GM06990 (cell line): ENCODE measurements around the gene STBD1.

ENCODE experiments used
- DNase-seq: peaks from one replicate; pipeline ENCODE4 v3.0.0-alpha.2; 2011; ENCODE audit not compliant: insufficient read length; ENCODE audit errors: extremely low read depth
- H3K27me3 ChIP-seq: replicated peaks from 2 replicates; pipeline ENCODE4 v1.6.0; 2011; ENCODE audit warnings: low read length; ENCODE audit not compliant: control insufficient read depth, insufficient read depth
- H3K36me3 ChIP-seq: 2 replicates; pipeline ENCODE4 v1.5.1; 2011; ENCODE audit warnings: low read length; ENCODE audit not compliant: control insufficient read depth, insufficient read depth
- H3K4me3 ChIP-seq: replicated peaks from 2 replicates; pipeline ENCODE4 v1.5.1; 2011; ENCODE audit warnings: low read depth, mild to moderate bottlenecking, control low read depth, low read length
- TF ChIP-seq, protein P1 (sequence below): IDR thresholded peaks from 2 replicates; pipeline ENCODE4 v1.5.1; 2011; ENCODE audit warnings: low read length, control low read depth, mild to moderate bottlenecking, inconsistent platforms; ENCODE audit not compliant: insufficient read depth, poor library complexity, severe bottlenecking

Gene STBD1

DNA sequence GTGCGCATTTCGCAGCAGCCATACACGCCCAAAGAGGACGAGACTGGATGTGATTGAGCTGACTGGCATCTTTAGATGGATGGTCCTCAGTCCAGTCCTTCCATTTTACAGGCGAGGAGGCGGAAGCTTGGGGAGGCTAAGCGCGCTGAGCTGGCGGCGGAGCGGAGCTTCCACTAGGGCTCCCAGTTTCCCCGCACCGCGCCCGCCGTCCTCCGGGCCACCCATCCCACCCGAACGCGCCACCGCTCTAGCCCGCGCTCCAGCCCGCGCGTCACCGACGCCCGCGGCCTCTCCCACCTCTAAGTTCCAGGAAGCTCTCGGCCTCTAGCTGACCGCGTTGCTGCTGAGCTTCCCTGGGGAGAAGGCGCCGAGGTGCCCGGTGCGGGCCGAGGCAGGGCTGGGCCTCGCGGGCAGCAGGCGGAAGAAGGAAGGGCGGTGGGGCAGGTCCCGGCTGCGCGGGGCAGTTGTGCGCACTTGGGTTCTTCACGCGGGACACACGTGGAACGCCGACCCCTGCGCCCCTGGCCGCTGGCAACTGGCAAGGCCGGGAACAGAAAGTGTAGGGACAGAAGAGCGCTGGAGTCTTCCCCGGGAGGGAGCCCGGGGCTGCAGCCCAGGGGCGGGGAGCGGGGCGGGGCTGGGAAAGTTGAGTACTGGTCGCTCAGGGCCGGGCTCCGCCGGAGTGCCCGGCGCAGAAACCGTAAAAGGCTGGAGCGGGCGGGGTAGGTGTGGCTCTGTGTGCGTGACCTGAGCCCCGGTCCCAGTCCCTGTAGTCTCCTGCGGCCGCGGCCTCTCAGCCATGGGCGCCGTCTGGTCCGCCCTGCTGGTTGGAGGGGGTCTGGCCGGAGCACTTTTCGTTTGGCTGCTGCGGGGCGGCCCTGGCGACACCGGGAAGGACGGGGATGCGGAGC lies at the start of gene STBD1:
Gene STBD1 (plus strand): TSS at position 763 of the 911 bp plus-strand sequence. CDS start 37 bp downstream, at position 800.
- Histone ChIP-seq H3K27me3 (peaks cover 3% of the 10 kb centered on the region; the same call in 1 of the 2 replicates), H3K36me3 (no peaks in the 10 kb centered on the region), H3K4me3 (peak within 1 kb of the TSS; percentile 56)
- no peak for DNase-seq
- TF ChIP-seq, protein P1, sequence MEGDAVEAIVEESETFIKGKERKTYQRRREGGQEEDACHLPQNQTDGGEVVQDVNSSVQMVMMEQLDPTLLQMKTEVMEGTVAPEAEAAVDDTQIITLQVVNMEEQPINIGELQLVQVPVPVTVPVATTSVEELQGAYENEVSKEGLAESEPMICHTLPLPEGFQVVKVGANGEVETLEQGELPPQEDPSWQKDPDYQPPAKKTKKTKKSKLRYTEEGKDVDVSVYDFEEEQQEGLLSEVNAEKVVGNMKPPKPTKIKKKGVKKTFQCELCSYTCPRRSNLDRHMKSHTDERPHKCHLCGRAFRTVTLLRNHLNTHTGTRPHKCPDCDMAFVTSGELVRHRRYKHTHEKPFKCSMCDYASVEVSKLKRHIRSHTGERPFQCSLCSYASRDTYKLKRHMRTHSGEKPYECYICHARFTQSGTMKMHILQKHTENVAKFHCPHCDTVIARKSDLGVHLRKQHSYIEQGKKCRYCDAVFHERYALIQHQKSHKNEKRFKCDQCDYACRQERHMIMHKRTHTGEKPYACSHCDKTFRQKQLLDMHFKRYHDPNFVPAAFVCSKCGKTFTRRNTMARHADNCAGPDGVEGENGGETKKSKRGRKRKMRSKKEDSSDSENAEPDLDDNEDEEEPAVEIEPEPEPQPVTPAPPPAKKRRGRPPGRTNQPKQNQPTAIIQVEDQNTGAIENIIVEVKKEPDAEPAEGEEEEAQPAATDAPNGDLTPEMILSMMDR, result no peak

DNA sequence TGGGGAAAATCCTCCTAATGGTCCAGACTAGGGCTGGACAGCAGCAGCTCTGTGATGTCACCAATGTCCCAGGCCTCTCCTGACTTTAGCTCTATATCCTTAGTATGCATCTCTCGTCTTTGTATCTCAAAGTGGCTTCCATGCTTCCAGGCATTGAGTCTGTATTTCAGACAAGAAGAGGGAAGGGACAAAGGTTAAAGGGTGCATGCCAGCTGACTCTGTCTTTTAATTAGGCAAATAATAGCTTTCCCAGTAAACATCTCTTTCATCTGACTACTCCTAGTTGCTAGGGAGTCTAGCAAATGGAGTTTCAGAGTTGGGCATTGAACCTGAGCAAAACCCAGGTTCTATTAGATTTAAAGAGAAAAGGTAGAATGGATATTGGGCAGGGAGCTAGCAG lies 49.6 kb upstream of the STBD1 start:
- TF ChIP-seq, protein P1, result no peak
- no peak for DNase-seq
- H3K27me3 ChIP-seq, result no peaks in the 10 kb centered on the region
- no peaks in the 10 kb centered on the region for H3K36me3 ChIP-seq
- H3K4me3 ChIP-seq, result no peak overlapping the region

DNA sequence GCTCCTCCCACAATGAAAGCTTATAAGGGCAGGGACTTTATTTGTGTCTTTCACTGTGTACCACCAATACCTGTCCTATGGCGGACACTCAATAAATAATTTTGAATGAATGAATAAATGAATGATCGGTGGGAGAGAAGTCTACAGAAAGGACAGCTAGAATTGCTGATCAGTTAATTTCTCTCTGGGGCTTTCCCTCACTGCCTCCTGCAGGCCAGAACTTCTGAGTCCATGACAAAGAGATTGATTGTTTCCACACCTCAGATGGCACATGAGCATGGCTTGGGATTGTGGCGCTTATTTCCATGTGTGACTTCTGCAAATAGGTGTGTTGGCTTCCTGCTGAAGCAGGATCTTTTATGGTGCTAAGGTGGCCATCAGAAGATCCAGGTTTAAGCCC lies 48.7 kb upstream of the STBD1 start:
- Histone ChIP-seq H3K27me3 (no peaks in the 10 kb centered on the region), H3K36me3 (no peaks in the 10 kb centered on the region), H3K4me3 (no peak overlapping the region)
- no peak for DNase-seq
- TF ChIP-seq, protein P1, result no peak

DNA sequence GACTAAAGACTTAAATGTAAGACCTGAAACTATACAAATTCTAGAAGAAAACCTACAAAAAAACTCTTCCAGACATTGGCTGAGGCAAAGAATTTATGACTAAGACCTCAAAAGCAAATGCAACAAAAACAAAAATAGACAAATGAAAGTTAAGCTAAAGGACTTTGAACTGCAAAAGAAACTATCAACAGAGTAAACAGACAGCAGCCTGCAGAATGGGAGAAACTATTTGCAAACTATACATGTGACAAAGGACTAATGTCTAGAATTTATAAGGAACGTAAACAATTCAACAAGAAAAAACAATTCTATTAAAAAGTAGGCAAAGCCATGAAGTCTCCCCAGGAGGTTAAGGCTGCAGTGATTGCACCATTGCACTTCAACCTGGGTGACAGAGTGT lies 46.0 kb upstream of the STBD1 start:
- Histone ChIP-seq H3K4me3 (no peak overlapping the region), H3K27me3 (peaks cover 2% of the 10 kb centered on the region; the same call in 1 of the 2 replicates), H3K36me3 (no peaks in the 10 kb centered on the region)
- DNase-seq, result no peak
- TF ChIP-seq, protein P1, result no peak

- Histone ChIP-seq H3K4me3 (no peak overlapping the region), H3K36me3 (no peaks in the 10 kb centered on the region), H3K27me3 (peaks cover 2% of the 10 kb centered on the region; the same call in 1 of the 2 replicates)
- TF ChIP-seq, protein P1, result no peak
- DNase-seq, result no peak
Measured at GRCh38 chr4:76265631-76266218, 40.8 kb upstream of the STBD1 start.
